LNCaP clone FGC (cell line): ENCODE data around the gene COL12A1.

Experiments
- DNase-seq: peaks from one replicate; pipeline ENCODE4 v3.0.0-alpha.2; 2011; ENCODE audit warnings: low read depth
- H3K4me3 ChIP-seq: 2 replicates; pipeline ENCODE4 v1.5.1; 2011; ENCODE audit warnings: mild to moderate bottlenecking, low read depth, low read length, control low read depth
- CTCF ChIP-seq: IDR thresholded peaks from 2 replicates; pipeline ENCODE4 v1.5.1; 2012; ENCODE audit warnings: mild to moderate bottlenecking; ENCODE audit not compliant: control insufficient read depth, insufficient read depth; ENCODE audit errors: extremely low read depth

The COL12A1 gene

GRCh38 chr6:75094614-75095200 is 111.1 kb downstream of the COL12A1 start:
- H3K4me3 ChIP-seq, result no peak overlapping the region
- no peak for DNase-seq
- TF ChIP-seq CTCF, result no peak

DNA sequence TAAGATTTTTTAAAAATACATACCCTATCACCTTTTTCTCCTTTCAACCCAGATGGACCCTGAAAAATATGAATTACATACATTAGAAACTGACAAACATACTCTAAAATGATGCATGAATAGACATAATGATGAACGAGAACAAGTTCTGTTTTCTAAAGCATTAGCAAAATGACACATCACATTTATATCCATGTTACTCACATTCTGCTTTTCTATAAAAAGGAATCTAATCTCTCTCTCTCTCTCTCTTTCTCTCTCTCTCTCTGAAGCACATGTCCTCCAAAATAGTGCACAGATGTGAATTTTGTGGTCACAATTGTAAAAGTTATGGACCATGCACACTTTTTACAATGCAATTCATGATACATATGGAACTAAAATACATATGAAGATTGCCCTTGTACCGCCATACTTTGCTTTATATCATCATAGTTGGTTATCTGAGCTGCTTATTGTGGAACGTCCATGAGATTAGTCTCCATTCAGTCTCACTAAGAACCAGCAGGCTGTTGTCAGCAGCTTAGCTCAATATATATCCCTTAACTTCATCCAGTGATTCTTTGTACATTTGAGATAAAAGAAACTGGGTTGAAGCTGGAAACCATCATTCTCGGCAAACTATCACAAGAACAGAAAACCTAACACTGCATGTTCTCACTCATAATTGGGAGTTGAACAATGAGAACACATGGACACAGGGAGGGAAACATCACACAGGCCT is 114.2 kb downstream of the COL12A1 start:
- no peak for DNase-seq
- TF ChIP-seq CTCF, result no peak
- no peak overlapping the region for H3K4me3 ChIP-seq

- no peak for TF ChIP-seq CTCF
- no peak overlapping the region for H3K4me3 ChIP-seq
- DNase-seq, result no peak
Observed at GRCh38 chr6:75090576-75090975, 115.3 kb downstream of the COL12A1 start.

- TF ChIP-seq CTCF, result no peak
- H3K4me3 ChIP-seq, result no peak overlapping the region
- DNase-seq, result no peak
Observed at GRCh38 chr6:75089921-75090320, 115.9 kb downstream of the COL12A1 start.

GRCh38 chr6:75089151-75089897 is 116.5 kb downstream of the COL12A1 start:
- DNase-seq, result no peak
- H3K4me3 ChIP-seq, result no peak overlapping the region
- no peak for TF ChIP-seq CTCF

DNA sequence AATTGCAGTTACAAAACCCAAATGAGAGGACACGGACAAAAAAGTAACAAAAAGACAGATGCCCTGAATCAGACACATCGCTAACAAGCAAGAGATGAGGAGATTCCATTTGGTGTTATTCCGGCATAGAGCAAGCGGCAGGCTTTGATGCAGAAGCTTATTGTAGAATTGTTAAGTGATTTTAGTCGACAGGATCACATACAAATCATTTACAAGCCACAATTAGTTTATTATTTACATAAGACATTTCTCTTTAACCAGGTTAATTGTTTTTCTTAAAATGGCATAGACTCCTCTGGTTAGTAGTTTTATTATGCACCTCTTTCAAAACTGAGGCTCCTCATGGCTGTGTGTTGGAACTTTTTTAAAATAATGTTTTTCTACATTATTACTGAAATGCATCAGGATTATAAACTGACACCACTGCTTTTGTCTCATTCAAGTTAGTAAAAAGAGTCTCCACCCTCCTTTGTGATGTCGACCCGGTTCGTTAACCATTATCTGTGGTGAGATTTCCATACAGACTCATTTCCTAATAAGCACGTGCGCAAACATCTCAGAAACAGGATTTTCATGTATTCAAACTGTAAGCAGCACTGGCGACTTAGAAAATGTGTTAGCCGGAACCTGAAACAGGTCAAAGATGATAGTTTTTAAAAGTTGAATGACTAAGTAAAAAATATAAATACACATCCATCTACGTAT is 119.8 kb downstream of the COL12A1 start:
- no peak for DNase-seq
- no peak overlapping the region for H3K4me3 ChIP-seq
- TF ChIP-seq CTCF, result no peak
